K562 (cell line): ENCODE measurements around the gene EFNA5. TPM values are rescaled to one million over a fixed set of nuclear protein-coding genes. Genes with fewer than 3 reads are reported as not detected.

Experiments used
- ATAC-seq: fragments of 200-7000 bp; cut with Tn5 transposase; 3 replicates; pipeline ENCODE4 v1.9.1; 2020; ENCODE audit warnings: moderate library complexity
- BruUV-seq: library from RNA; stranded (reverse); fragments of 400-500 nt; replicated peaks from 2 replicates; lab custom pipeline; 2021; lab: Mats Ljungman, UMichigan
- CTCF ChIA-PET: fragments of 300-600 bp; formaldehyde crosslinking; extraction: SDS; loops from one replicate; lab custom pipeline; 2021; ENCODE audit warnings: low intra/inter-chr PET ratio; lab: Yijun Ruan, JAX
- POLR2A ChIA-PET: fragments of 300-600, 350-650 bp; sonication (Branson Sonifier 250); formaldehyde crosslinking; extraction: SDS; loops from one replicate; lab custom pipeline; 2021; ENCODE audit warnings: antibody characterized with exemption, inconsistent platforms; lab: Yijun Ruan, JAX
- DNase-seq, 4 experiments: peaks; one replicate each; pipeline versions ENCODE4 v3.0.0 to v3.0.0-alpha.2; 2011 to 2018; ENCODE audit warnings: low spot score in 3 of 4, mixed read lengths in 3 of 4; ENCODE audit errors: extremely low read depth in 1 of 4
- FAIRE-seq: peaks from 2 replicates; lab custom pipeline; 2011; peaks lifted over from hg19 to GRCh38; lab: Jason Lieb, UNC
- H2AFZ ChIP-seq: 2 replicates; pipeline ENCODE4 v1.6.0; 2011; ENCODE audit warnings: low read depth, low read length, control low read depth, inconsistent platforms
- H3K27ac ChIP-seq: fragments of 200-600 bp; 3 replicates; pipeline ENCODE4 v1.8.0; 2011; ENCODE audit warnings: low read depth, mild to moderate bottlenecking, control low read depth, inconsistent platforms, low read length, moderate library complexity, mixed read lengths; ENCODE audit errors: extremely low read depth
- H3K27me3 ChIP-seq, 2 experiments: fragments of 300-600 bp in 1 of 2; 2 replicates in 1 of 2; 3 replicates in 1 of 2; pipeline versions ENCODE4 v1.6.0 to v1.8.0; 2011; ENCODE audit warnings: inconsistent platforms in 2 of 2, low read length in 2 of 2, mild to moderate bottlenecking in 1 of 2, mixed read lengths in 1 of 2, moderate library complexity in 1 of 2; ENCODE audit not compliant: control insufficient read depth in 2 of 2, insufficient read depth in 2 of 2
- H3K36me3 ChIP-seq: fragments of 300-600 bp; 3 replicates; pipeline ENCODE4 v1.8.0; 2011; ENCODE audit warnings: mild to moderate bottlenecking, low read length, inconsistent platforms; ENCODE audit not compliant: control insufficient read depth, insufficient read depth
- H3K4me1 ChIP-seq, 2 experiments: fragments of 200-600 bp in 1 of 2; replicated peaks in 1 of 2; 2 replicates in 1 of 2; 3 replicates in 1 of 2; pipeline versions ENCODE4 v1.5.1 to v1.8.0; 2011; ENCODE audit warnings: inconsistent platforms in 2 of 2, low read length in 2 of 2, mild to moderate bottlenecking in 1 of 2, mixed read lengths in 1 of 2, moderate library complexity in 1 of 2; ENCODE audit not compliant: control insufficient read depth in 2 of 2, insufficient read depth in 2 of 2
- H3K4me2 ChIP-seq: 2 replicates; pipeline ENCODE4 v1.6.1; 2011; ENCODE audit warnings: low read length, control low read depth, inconsistent platforms, mixed read lengths; ENCODE audit not compliant: insufficient read depth
- H3K4me3 ChIP-seq: fragments of 200-600 bp; sonication (generic), shearing (Covaris generic); 2 replicates; pipeline ENCODE4 v1.5.1; 2016; ENCODE audit warnings: control low read depth, inconsistent platforms
- H3K79me2 ChIP-seq: fragments of 200-600 bp; 3 replicates; pipeline ENCODE4 v1.8.0; 2011; ENCODE audit warnings: low read length, inconsistent platforms; ENCODE audit not compliant: control insufficient read depth, insufficient read depth
- H3K9ac ChIP-seq, 2 experiments: 2 replicates each; pipeline versions ENCODE4 v1.6.0 to v1.6.1; 2011; ENCODE audit warnings: low read depth in 2 of 2, low read length in 2 of 2, control low read depth in 1 of 2, inconsistent platforms in 1 of 2, mild to moderate bottlenecking in 1 of 2, mixed read lengths in 1 of 2; ENCODE audit not compliant: insufficient read depth in 1 of 2
- H3K9me1 ChIP-seq: one replicate; pipeline ENCODE4 v1.6.0; 2011; ENCODE audit warnings: inconsistent platforms, mild to moderate bottlenecking, low read length, moderate library complexity; ENCODE audit not compliant: control insufficient read depth, insufficient read depth
- H3K9me3 ChIP-seq: replicated peaks from 2 replicates; pipeline ENCODE4 v1.5.1; 2011; ENCODE audit warnings: low read depth, low read length, inconsistent platforms; ENCODE audit not compliant: control insufficient read depth, insufficient read depth
- H4K20me1 ChIP-seq: replicated peaks from 2 replicates; pipeline ENCODE4 v1.6.1; 2011; ENCODE audit warnings: low read length, inconsistent platforms, mixed read lengths; ENCODE audit not compliant: control insufficient read depth, insufficient read depth
- BDP1 ChIP-seq: IDR thresholded peaks from 3 replicates; pipeline ENCODE4 v1.6.1; 2011; ENCODE audit not compliant: insufficient read length, insufficient read depth
- CBX3 ChIP-seq, 2 experiments: IDR thresholded peaks; 1 replicate in 1 of 2; 2 replicates in 1 of 2; pipeline ENCODE4 v1.6.1; 2012; ENCODE audit warnings: inconsistent platforms in 2 of 2, low read length in 2 of 2, borderline replicate concordance in 1 of 2, control low read depth in 1 of 2
- CCNT2 ChIP-seq: IDR thresholded peaks from 2 replicates; pipeline ENCODE4 v1.6.1; 2011; ENCODE audit warnings: borderline replicate concordance, low read depth, mild to moderate bottlenecking, moderate library complexity, mixed read lengths, low read length; ENCODE audit not compliant: insufficient read length; ENCODE audit errors: extremely low read depth
- DACH1 ChIP-seq: fragments of 450-650 bp; IDR thresholded peaks from 2 replicates; pipeline ENCODE4 v1.6.1; 2018; ENCODE audit not compliant: partially characterized antibody
- GATA2 ChIP-seq: sonication (generic); formaldehyde crosslinking; IDR thresholded peaks from 2 replicates; pipeline ENCODE4 v1.4.0; 2020; ENCODE audit warnings: mild to moderate bottlenecking, missing genetic modification reagents
- GTF2B ChIP-seq: IDR thresholded peaks from 2 replicates; pipeline ENCODE4 v1.6.1; 2011; ENCODE audit not compliant: insufficient read length; ENCODE audit errors: extremely low read depth
- KAT7 ChIP-seq: sonication (generic); formaldehyde crosslinking; IDR thresholded peaks from 2 replicates; pipeline ENCODE4 v1.8.0; 2022; ENCODE audit warnings: missing genetic modification reagents, mild to moderate bottlenecking, borderline replicate concordance
- MYNN ChIP-seq, 2 experiments: sonication (generic); formaldehyde crosslinking in 1 of 2; IDR thresholded peaks; 2 replicates each; pipeline versions ENCODE4 v1.5.0 to v1.6.1; 2016 to 2020; ENCODE audit warnings: antibody characterized with exemption in 1 of 2, missing genetic modification reagents in 1 of 2
- POLR2H ChIP-seq: IDR thresholded peaks from 2 replicates; pipeline ENCODE4 v1.6.1; 2016; ENCODE audit warnings: missing genetic modification characterization, low read depth, mild to moderate bottlenecking, control low read depth, missing compliant biosample characterization, moderate library complexity
- POLR3A ChIP-seq: IDR thresholded peaks from 2 replicates; pipeline ENCODE4 v1.6.1; 2011; ENCODE audit warnings: borderline replicate concordance, mild to moderate bottlenecking, moderate library complexity; ENCODE audit not compliant: insufficient read length, insufficient read depth; ENCODE audit errors: extremely low read depth
- RBM15 ChIP-seq: fragments of 200-400 bp; formaldehyde crosslinking; IDR thresholded peaks from 2 replicates; pipeline ENCODE4 v1.6.1; 2018; ENCODE audit warnings: mild to moderate bottlenecking, low read length, moderate library complexity; ENCODE audit not compliant: insufficient read depth
- SNIP1 ChIP-seq: fragments of 450-650 bp; IDR thresholded peaks from 2 replicates; pipeline ENCODE4 v1.7.1; 2017; ENCODE audit warnings: low read depth, mild to moderate bottlenecking
- XRCC3 ChIP-seq: fragments of 450-650 bp; IDR thresholded peaks from 2 replicates; pipeline ENCODE4 v1.6.1; 2017; ENCODE audit warnings: mild to moderate bottlenecking, moderate library complexity
- ZBTB33 ChIP-seq: sonication (generic); formaldehyde crosslinking; IDR thresholded peaks from 2 replicates; pipeline ENCODE4 v1.8.1; 2023; ENCODE audit warnings: mild to moderate bottlenecking, missing genetic modification reagents
- ZMIZ1 ChIP-seq, 2 experiments: fragments of 150-350 bp in 1 of 2; IDR thresholded peaks; 2 replicates each; pipeline ENCODE4 v1.6.1; 2012 to 2016; ENCODE audit warnings: low read depth in 2 of 2, low read length in 2 of 2, mild to moderate bottlenecking in 1 of 2, moderate library complexity in 1 of 2
- ZSCAN29 ChIP-seq: fragments of 450-650 bp; IDR thresholded peaks from 2 replicates; pipeline ENCODE4 v1.6.1; 2017
- WGBS: fragments of 100-300 bp; shearing (Covaris generic); methylation state at CpG from one replicate; pipeline ENCODE4 v1.1.6; 2016; ENCODE audit warnings: low coverage, mixed read lengths; ENCODE audit not compliant: insufficient coverage; ENCODE audit errors: missing lambda C conversion rate; 5-methylcytosine and 5-hydroxymethylcytosine counted together
- in situ Hi-C: fragments of 300-500 bp; cut with MboI; formaldehyde crosslinking; loops from 4 replicates; pipeline ENCODE4 v1.15.0; 2018; ENCODE audit warnings: inconsistent platforms, mixed read lengths
- intact Hi-C: fragments of 100-400 bp; cut with micrococcal nuclease; formaldehyde crosslinking; loops from 2 replicates; pipeline ENCODE4 v1.14.2; 2022
- polyA plus RNA-seq, 8 experiments: library from polyadenylated mRNA; depleted of rRNA in 4 of 8; stranded (reverse) in 5 of 8; unstranded in 3 of 8; fragments of >200 nt; fragmentation: Nextera tagmentation in 2 of 8; fragmentation: Illumina TruSeq in 1 of 8; extraction: Ambion mirVana in 2 of 8; extraction: Trizol in 1 of 8; gene quantifications; 2 replicates each; pipeline versions ENCODE4 v1.2.1 to v1.2.3, GENCODE V29; 2011 to 2014; ENCODE audit warnings: inconsistent platforms in 1 of 8, missing spikeins in 1 of 8
- total RNA-seq, 7 experiments: library from RNA; depleted of rRNA in 6 of 7; stranded (reverse); fragments of >200 nt in 6 of 7; fragmentation: Illumina TruSeq in 2 of 7; extraction: Trizol in 2 of 7; gene quantifications; 2 replicates each; pipeline versions ENCODE4 v1.2.1 to v1.2.3, GENCODE V29; 2011 to 2021; ENCODE audit warnings: low replicate concordance in 1 of 7

EFNA5 gene
- total and polyA plus RNA-seq, 9 of the 15 experiments (the other 6 are each of a cell fraction or from before 2014, with no cell fraction given), result 0.20 TPM; not detected in 8

GRCh38 chr5:107549567-107549966 is 121.2 kb downstream of the EFNA5 start:
- DNase-seq, result no peak
- ChIA-PET POLR2A (no interaction called here), CTCF (no interaction called here)
- Histone ChIP-seq H3K4me2 (no peak overlapping the region), H3K36me3 (no peaks in the 10 kb centered on the region), H3K27me3 (no peaks in the 10 kb centered on the region), H3K4me3 (no peak overlapping the region), H2AFZ (no peak overlapping the region), H4K20me1 (no peaks in the 10 kb centered on the region), H3K79me2 (no peaks in the 10 kb centered on the region), H3K4me1 (no peaks in the 10 kb centered on the region), H3K9me3 (no peaks in the 10 kb centered on the region), H3K27ac (no peak overlapping the region), H3K9ac (no peak overlapping the region), H3K9me1 (no peaks in the 10 kb centered on the region)
- BruUV-seq, result no TSS peak
- ATAC-seq, result no peak
- in situ Hi-C loops, result no loop called here
- FAIRE-seq, result no peak
- WGBS, result 3% methylated on average over 2 of the region's 2 CpGs
- intact Hi-C loops, result no loop called here
- TF ChIP-seq ZMIZ1 (IDR thresholded peaks at IDR 0.05; ENCODE audit: low read depth in 2 of 2, low read length in 2 of 2), result no peak
- no peak for TF ChIP-seq CCNT2
- no peak for TF ChIP-seq GTF2B
- no peak for TF ChIP-seq DACH1
- TF ChIP-seq MYNN (IDR thresholded peaks at IDR 0.05), result no peak
- no peak for TF ChIP-seq MYNN (CRISPR knock-in tag; IDR thresholded peaks at IDR 0.05)
- no peak for TF ChIP-seq KAT7
- no peak for TF ChIP-seq CBX3 (IDR thresholded peaks at IDR 0.05; ENCODE audit: borderline replicate concordance in 1 of 2, low read length in 2 of 2)
- no peak for TF ChIP-seq XRCC3
- no peak for TF ChIP-seq POLR3A
- no peak for TF ChIP-seq POLR2H (tag)
- TF ChIP-seq GATA2 (CRISPR knock-in tag), result no peak
- TF ChIP-seq RBM15, result no peak
- TF ChIP-seq BDP1, result no peak
- TF ChIP-seq ZBTB33 (CRISPR knock-in tag), result no peak
- no peak for TF ChIP-seq SNIP1
- no peak for TF ChIP-seq ZSCAN29
